Measurements from ENCODE around the gene ZNF808.
"Not testable (repeated sequence)": the region's sequence is repeated elsewhere in the genome, so short reads cannot be mapped to it uniquely, and the experiment has no call there.

Gene ZNF808

GRCh38 chr19:52592301-52592700 lies 64.8 kb downstream of the ZNF808 start:
- no peak overlapping the region for H3K27ac Mint-ChIP-seq
- no peaks in the 10 kb centered on the region for H3K4me1 Mint-ChIP-seq
- no peaks in the 10 kb centered on the region for H3K27me3 Mint-ChIP-seq (ENCODE audit: low read depth, poor library complexity)
- no peak overlapping the region for H3K4me3 Mint-ChIP-seq
- TF ChIP-seq CTCF (IDR thresholded peaks at IDR 0.05), result no peak
- peaks cover 28% of the 10 kb centered on the region for H3K9me3 Mint-ChIP-seq
- no peak for DNase-seq
- peaks cover 67% of the 10 kb centered on the region for H3K36me3 Mint-ChIP-seq (ENCODE audit: low read depth)

- H3K4me3 Mint-ChIP-seq, result not testable (repeated sequence)
- H3K36me3 Mint-ChIP-seq (ENCODE audit: low read depth), result peaks cover 70% of the 10 kb centered on the region
Observed at GRCh38 chr19:52593441-52593840, 66.0 kb downstream of the ZNF808 start.

GRCh38 chr19:52599241-52599640 lies 71.8 kb downstream of the ZNF808 start:
- Mint-ChIP-seq H3K27me3 (ENCODE audit: low read depth, poor library complexity) (peaks cover 5% of the 10 kb centered on the region), H3K9me3 (peaks cover 60% of the 10 kb centered on the region), H3K4me1 (peaks cover 30% of the 10 kb centered on the region), H3K27ac (no peak overlapping the region), H3K36me3 (ENCODE audit: low read depth) (peaks cover 75% of the 10 kb centered on the region), H3K4me3 (no peak overlapping the region)
- no peak for TF ChIP-seq CTCF (IDR thresholded peaks at IDR 0.05)
- no peak for DNase-seq

More at GRCh38 chr19:52593441-52593840, 66.0 kb downstream of the ZNF808 start:
- H3K27me3 Mint-ChIP-seq (ENCODE audit: low read depth, poor library complexity); H3K27ac Mint-ChIP-seq; DNase-seq; H3K4me1 Mint-ChIP-seq: not testable (repeated sequence)
- peaks cover 35% of the 10 kb centered on the region for H3K9me3 Mint-ChIP-seq

DNA sequence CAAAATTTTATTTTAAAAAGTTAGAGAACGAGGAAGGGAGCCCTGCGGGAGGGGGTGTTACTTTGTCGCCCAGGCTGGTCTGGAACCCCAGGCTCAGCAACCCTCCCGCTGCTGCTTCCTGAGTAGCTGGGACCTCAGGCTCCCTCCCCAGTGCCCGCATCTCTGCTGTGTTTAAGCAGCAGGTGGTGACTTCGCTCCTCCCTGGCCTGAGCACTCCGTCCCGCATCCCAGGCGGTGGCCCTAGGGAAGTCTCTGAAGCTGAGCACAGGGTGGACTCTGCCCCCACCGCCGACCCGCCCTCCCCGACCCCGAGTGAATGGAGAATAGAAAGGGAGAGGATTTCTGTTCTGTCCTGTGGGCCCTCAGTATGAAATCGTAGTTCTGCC lies 73.2 kb downstream of the ZNF808 start:
- H3K27ac Mint-ChIP-seq, result no peak overlapping the region
- TF ChIP-seq CTCF (IDR thresholded peaks at IDR 0.05), result no peak
- peak overlapping the region; percentile 90 for H3K4me3 Mint-ChIP-seq
- H3K36me3 Mint-ChIP-seq (ENCODE audit: low read depth), result peaks cover 78% of the 10 kb centered on the region
- H3K9me3 Mint-ChIP-seq, result peaks cover 68% of the 10 kb centered on the region
- peaks cover 5% of the 10 kb centered on the region for H3K27me3 Mint-ChIP-seq (ENCODE audit: low read depth, poor library complexity)
- no peak for DNase-seq
- H3K4me1 Mint-ChIP-seq, result peaks cover 30% of the 10 kb centered on the region

DNA sequence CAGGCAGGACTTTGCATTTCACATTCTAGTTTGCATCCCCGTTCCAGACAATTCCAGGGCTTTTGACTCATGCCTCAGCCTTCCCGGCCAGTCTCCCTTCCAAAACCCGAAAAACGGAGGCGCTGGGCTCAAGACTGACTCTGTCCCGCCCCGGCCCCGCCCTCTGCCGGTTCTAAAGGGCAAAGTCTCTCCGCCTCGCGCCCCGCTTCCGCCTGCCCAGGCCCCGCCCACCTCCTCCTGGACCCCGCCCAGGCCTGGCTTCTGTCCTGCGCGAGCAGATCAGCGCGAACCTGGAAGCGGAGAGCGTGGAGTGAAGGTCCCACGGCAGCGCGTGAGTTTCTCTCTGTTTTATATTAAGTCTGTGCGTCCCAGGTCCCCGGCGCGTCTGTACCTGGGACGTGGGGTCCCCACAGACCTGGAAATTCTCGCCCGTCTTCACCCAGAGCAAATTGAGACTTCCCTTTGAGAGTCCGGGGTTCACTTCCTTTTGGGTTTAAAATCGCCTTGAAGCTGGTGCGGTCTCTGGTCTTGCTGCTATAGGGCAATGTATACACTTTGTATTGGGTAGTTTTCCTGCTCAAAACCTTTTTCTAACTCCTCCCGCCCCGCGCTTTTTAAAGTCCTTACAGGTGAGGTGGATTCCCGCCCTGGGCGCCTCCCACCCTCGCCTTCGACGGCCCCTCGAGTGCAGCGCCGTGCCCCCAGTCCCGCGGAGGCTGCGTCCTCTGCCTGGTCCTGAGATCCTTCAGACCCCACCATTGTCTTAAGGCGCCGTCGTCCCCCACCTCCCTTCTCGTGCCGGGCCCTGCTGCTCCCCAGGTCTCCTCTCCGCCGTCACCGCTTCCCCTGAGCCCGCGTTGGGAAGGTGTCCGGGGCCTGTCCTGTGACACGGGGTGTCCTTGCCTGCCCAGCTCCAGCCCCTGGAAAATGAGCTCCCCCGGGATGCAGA lies 73.8 kb downstream of the ZNF808 start:
- Mint-ChIP-seq H3K4me1 (peaks cover 32% of the 10 kb centered on the region), H3K27me3 (ENCODE audit: low read depth, poor library complexity) (peaks cover 5% of the 10 kb centered on the region), H3K9me3 (peaks cover 68% of the 10 kb centered on the region), H3K4me3 (peak overlapping the region; percentile 90), H3K27ac (peak overlapping the region; percentile 26), H3K36me3 (ENCODE audit: low read depth) (peaks cover 78% of the 10 kb centered on the region)
- peak; percentile 98 for DNase-seq
- TF ChIP-seq CTCF (IDR thresholded peaks at IDR 0.05), result peak; percentile 38

GRCh38 chr19:52601974-52602366 lies 74.5 kb downstream of the ZNF808 start:
- peaks cover 78% of the 10 kb centered on the region for H3K36me3 Mint-ChIP-seq (ENCODE audit: low read depth)
- peak overlapping the region; percentile 26 for H3K27ac Mint-ChIP-seq
- H3K4me3 Mint-ChIP-seq, result peak overlapping the region; percentile 90
- DNase-seq, result peak; percentile 2
- peaks cover 68% of the 10 kb centered on the region for H3K9me3 Mint-ChIP-seq
- H3K27me3 Mint-ChIP-seq (ENCODE audit: low read depth, poor library complexity), result not testable (repeated sequence)
- H3K4me1 Mint-ChIP-seq, result peaks cover 34% of the 10 kb centered on the region

GRCh38 chr19:52602941-52603340 lies 75.5 kb downstream of the ZNF808 start:
- peaks cover 73% of the 10 kb centered on the region for H3K36me3 Mint-ChIP-seq (ENCODE audit: low read depth)
- H3K9me3 Mint-ChIP-seq, result peaks cover 64% of the 10 kb centered on the region
- H3K27ac Mint-ChIP-seq, result no peak overlapping the region
- no peak for TF ChIP-seq CTCF (IDR thresholded peaks at IDR 0.05)
- peaks cover 7% of the 10 kb centered on the region for H3K27me3 Mint-ChIP-seq (ENCODE audit: low read depth, poor library complexity)
- peaks cover 34% of the 10 kb centered on the region for H3K4me1 Mint-ChIP-seq
- H3K4me3 Mint-ChIP-seq, result no peak overlapping the region
- no peak for DNase-seq
